ENCODE data around the gene EVA1A.

EVA1A gene

GRCh38 chr2:75563591-75563990, 2.9 kb upstream of the EVA1A start:
- DNase-seq (ENCODE audit: low read depth), result no peak

GRCh38 chr2:75562513-75562864, 1.8 kb upstream of the EVA1A start:
- no peak for DNase-seq (ENCODE audit: low read depth)

- DNase-seq (ENCODE audit: low read depth), result no peak
These were observed 1.1 kb upstream of the EVA1A start for GRCh38 chr2:75561566-75562512.

GRCh38 chr2:75560022-75560767, 544 bp downstream of the EVA1A start:
- DNase-seq (ENCODE audit: low read depth), result no peak

GRCh38 chr2:75559680-75560021, 1.1 kb downstream of the EVA1A start:
- DNase-seq (ENCODE audit: low read depth), result no peak

- no peak for DNase-seq (ENCODE audit: low read depth)
These were observed 1.7 kb downstream of the EVA1A start for GRCh38 chr2:75558786-75559679.

GRCh38 chr2:75558136-75558535, 2.6 kb downstream of the EVA1A start:
- DNase-seq (ENCODE audit: low read depth), result no peak

GRCh38 chr2:75557474-75558133, 3.1 kb downstream of the EVA1A start:
- DNase-seq (ENCODE audit: low read depth), result no peak

- DNase-seq (ENCODE audit: low read depth), result no peak
These were observed 3.9 kb downstream of the EVA1A start for GRCh38 chr2:75556679-75557366.

- no peak for DNase-seq (ENCODE audit: low read depth)
These were observed 5.0 kb downstream of the EVA1A start for GRCh38 chr2:75555701-75556100.

- DNase-seq (ENCODE audit: low read depth), result no peak
These were observed 6.7 kb downstream of the EVA1A start for GRCh38 chr2:75553935-75554531.

GRCh38 chr2:75552222-75552621, 8.5 kb downstream of the EVA1A start:
- DNase-seq (ENCODE audit: low read depth), result no peak

GRCh38 chr2:75551434-75551833, 9.3 kb downstream of the EVA1A start:
- DNase-seq (ENCODE audit: low read depth), result no peak

GRCh38 chr2:75549401-75550253, 11.1 kb downstream of the EVA1A start:
- no peak for DNase-seq (ENCODE audit: low read depth)

GRCh38 chr2:75548036-75548573, 12.6 kb downstream of the EVA1A start:
- no peak for DNase-seq (ENCODE audit: low read depth)

- no peak for DNase-seq (ENCODE audit: low read depth)
These were observed 13.2 kb downstream of the EVA1A start for GRCh38 chr2:75547345-75548035.

- DNase-seq (ENCODE audit: low read depth), result no peak
These were observed 14.8 kb downstream of the EVA1A start for GRCh38 chr2:75545922-75546321.

- no peak for DNase-seq (ENCODE audit: low read depth)
These were observed 15.4 kb downstream of the EVA1A start for GRCh38 chr2:75545387-75545786.

- no peak for DNase-seq (ENCODE audit: low read depth)
These were observed 17.3 kb downstream of the EVA1A start for GRCh38 chr2:75543446-75543845.

All from stimulated activated CD4-positive, alpha-beta T cell treated with anti-CD3 and anti-CD28 coated beads, Interleukin-2, amount 100 ng/mL, for 4 hours (primary cell).